OCI-LY1 (cell line): Measurements from ENCODE around the gene HECTD1.

Source experiments
- EZH2 ChIP-seq: fragments of 200-600 bp; sonication (generic), shearing (Covaris generic); IDR thresholded peaks from 2 replicates; pipeline ENCODE4 v1.8.0; 2017; ENCODE audit warnings: borderline replicate concordance, mixed run types, mild to moderate bottlenecking, antibody characterized with exemption, low read length, moderate library complexity, mixed read lengths
- TF ChIP-seq, protein P1 (sequence below): fragments of 200-600 bp; sonication (generic), shearing (Covaris generic); IDR thresholded peaks from 2 replicates; pipeline ENCODE4 v1.5.1; 2017; ENCODE audit warnings: mild to moderate bottlenecking, antibody characterized with exemption, low read length, moderate library complexity, mixed read lengths

GRCh38 chr14:31142455-31143087 is 65.0 kb downstream of the HECTD1 start:
- TF ChIP-seq, protein P1, sequence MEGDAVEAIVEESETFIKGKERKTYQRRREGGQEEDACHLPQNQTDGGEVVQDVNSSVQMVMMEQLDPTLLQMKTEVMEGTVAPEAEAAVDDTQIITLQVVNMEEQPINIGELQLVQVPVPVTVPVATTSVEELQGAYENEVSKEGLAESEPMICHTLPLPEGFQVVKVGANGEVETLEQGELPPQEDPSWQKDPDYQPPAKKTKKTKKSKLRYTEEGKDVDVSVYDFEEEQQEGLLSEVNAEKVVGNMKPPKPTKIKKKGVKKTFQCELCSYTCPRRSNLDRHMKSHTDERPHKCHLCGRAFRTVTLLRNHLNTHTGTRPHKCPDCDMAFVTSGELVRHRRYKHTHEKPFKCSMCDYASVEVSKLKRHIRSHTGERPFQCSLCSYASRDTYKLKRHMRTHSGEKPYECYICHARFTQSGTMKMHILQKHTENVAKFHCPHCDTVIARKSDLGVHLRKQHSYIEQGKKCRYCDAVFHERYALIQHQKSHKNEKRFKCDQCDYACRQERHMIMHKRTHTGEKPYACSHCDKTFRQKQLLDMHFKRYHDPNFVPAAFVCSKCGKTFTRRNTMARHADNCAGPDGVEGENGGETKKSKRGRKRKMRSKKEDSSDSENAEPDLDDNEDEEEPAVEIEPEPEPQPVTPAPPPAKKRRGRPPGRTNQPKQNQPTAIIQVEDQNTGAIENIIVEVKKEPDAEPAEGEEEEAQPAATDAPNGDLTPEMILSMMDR, result no peak
- no peak for TF ChIP-seq EZH2
